IMR-90 (cell line): ENCODE data around the gene CFAP45. TPM values are rescaled to one million over a fixed set of nuclear protein-coding genes. Genes with fewer than 3 reads are reported as not detected.

Source experiments
- CEBPB ChIP-seq: IDR thresholded peaks from 2 replicates; pipeline ENCODE4 v1.6.1; 2012; ENCODE audit warnings: low read depth, low read length, improper control_type of control experiment
- CTCF ChIP-seq: conservative IDR thresholded peaks from 2 replicates; pipeline ENCODE4 v1.5.1; 2012; ENCODE audit warnings: mild to moderate bottlenecking, low read depth, low read length, improper control_type of control experiment
- polyA plus RNA-seq, 3 experiments: library from polyadenylated mRNA; depleted of rRNA; stranded (reverse); fragments of >200 nt; gene quantifications; 2 replicates each; pipeline ENCODE4 v1.2.3, GENCODE V29; 2012; ENCODE audit warnings: low replicate concordance in 1 of 3
- total RNA-seq: library from RNA; depleted of rRNA; stranded (reverse); fragments of >200 nt; gene quantifications from 2 replicates; pipeline ENCODE4 v1.2.3, GENCODE V29; 2012

The CFAP45 gene
- total and polyA plus RNA-seq, 2 of the 4 experiments (the other 2 are of a cell fraction) = 0.51 to 0.72 TPM

- TF ChIP-seq CTCF = no peak
- TF ChIP-seq CEBPB = no peak
These were observed 22.7 kb upstream of the CFAP45 start (continued) for GRCh38 chr1:159922511-159923202.
